ENCODE results near the gene IGSF5. TPM values are rescaled to one million over a fixed set of nuclear protein-coding genes. Genes with fewer than 3 reads are reported as not detected.

Gene IGSF5
- total and polyA plus RNA-seq, 4 donors: 0.03 to 0.08 TPM; not detected in 2

DNA sequence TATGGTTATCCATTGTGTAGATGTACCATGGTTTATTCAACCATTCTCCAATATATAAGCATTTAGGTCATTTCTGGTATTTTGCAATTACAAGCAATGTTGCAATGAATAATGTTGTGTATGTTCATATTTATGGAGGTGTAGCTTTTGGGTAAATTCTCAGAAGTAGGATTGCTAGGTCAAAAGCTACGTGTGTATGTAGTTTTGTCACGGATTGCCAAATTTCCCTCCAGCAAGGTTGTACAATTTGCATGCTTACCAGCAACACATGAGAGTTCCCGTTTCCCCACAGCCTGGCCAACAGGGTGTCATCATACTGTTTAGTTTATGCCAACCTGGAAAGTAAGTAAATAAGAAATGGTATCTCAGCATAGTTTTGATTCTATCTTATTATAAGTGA lies 36.3 kb downstream of the IGSF5 start:
- no peak overlapping the region for H3K4me3 ChIP-seq (ENCODE audit: low read depth in 1 of 3, low read length in 3 of 3)
- TF ChIP-seq RXRA (IDR thresholded peaks at IDR 0.05) (no peak), HNF4G (IDR thresholded peaks at IDR 0.05) (no peak), RAD21 (IDR thresholded peaks at IDR 0.05) (no peak), YY1 (IDR thresholded peaks at IDR 0.05) (no peak)
- TF ChIP-seq, protein P1, sequence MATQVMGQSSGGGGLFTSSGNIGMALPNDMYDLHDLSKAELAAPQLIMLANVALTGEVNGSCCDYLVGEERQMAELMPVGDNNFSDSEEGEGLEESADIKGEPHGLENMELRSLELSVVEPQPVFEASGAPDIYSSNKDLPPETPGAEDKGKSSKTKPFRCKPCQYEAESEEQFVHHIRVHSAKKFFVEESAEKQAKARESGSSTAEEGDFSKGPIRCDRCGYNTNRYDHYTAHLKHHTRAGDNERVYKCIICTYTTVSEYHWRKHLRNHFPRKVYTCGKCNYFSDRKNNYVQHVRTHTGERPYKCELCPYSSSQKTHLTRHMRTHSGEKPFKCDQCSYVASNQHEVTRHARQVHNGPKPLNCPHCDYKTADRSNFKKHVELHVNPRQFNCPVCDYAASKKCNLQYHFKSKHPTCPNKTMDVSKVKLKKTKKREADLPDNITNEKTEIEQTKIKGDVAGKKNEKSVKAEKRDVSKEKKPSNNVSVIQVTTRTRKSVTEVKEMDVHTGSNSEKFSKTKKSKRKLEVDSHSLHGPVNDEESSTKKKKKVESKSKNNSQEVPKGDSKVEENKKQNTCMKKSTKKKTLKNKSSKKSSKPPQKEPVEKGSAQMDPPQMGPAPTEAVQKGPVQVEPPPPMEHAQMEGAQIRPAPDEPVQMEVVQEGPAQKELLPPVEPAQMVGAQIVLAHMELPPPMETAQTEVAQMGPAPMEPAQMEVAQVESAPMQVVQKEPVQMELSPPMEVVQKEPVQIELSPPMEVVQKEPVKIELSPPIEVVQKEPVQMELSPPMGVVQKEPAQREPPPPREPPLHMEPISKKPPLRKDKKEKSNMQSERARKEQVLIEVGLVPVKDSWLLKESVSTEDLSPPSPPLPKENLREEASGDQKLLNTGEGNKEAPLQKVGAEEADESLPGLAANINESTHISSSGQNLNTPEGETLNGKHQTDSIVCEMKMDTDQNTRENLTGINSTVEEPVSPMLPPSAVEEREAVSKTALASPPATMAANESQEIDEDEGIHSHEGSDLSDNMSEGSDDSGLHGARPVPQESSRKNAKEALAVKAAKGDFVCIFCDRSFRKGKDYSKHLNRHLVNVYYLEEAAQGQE (IDR thresholded peaks at IDR 0.05): no peak
- H3K27ac ChIP-seq (ENCODE audit: low read depth in 1 of 2, low read length in 2 of 2): no peak overlapping the region
- DNase-seq (ENCODE audit: low spot score): no peak
- no peaks in the 10 kb centered on the region for H3K4me1 ChIP-seq (ENCODE audit: control insufficient read depth in 4 of 4, insufficient read depth in 4 of 4, low read length in 3 of 4)
- peaks cover 0 to 3% (median 0%) of the 10 kb centered on the region in 4 donors for H3K27me3 ChIP-seq (ENCODE audit: control insufficient read depth in 4 of 4, insufficient read depth in 4 of 4, low read length in 3 of 4)
- H3K9ac ChIP-seq (ENCODE audit: low read depth in 1 of 2, low read length in 2 of 2): no peak overlapping the region
- H3K36me3 ChIP-seq (ENCODE audit: control insufficient read depth in 4 of 4, insufficient read depth in 3 of 4, low read depth in 1 of 4, low read length in 3 of 4): no peaks in the 10 kb centered on the region
- WGBS: 73% methylated on average over 3 of the region's 3 CpGs
- H3K9me3 ChIP-seq (ENCODE audit: control insufficient read depth in 4 of 4, low read length in 3 of 4): no peaks in the 10 kb centered on the region

DNA sequence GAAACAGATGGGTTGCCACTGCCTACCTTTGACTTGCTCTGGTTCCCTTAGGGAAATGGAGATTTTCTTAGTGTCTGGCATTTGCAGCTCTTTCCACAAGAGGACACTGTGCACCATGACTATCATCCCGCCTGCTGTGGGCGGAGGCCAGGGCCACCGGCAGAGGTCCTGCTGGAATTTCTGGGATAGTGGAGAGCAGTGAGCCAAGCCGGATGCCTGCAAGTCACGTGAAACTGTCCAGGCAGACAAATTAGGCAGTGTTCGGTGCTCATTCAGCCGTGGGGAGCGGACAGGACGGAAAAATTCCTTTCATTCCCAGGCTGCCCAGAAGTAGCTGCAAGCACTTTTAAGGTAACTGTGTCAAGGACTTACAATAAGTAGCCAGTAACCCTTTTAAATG lies 43.4 kb downstream of the IGSF5 start:
- H3K9me3 ChIP-seq (ENCODE audit: control insufficient read depth in 4 of 4, low read length in 3 of 4): no peaks in the 10 kb centered on the region
- H3K4me1 ChIP-seq (ENCODE audit: control insufficient read depth in 4 of 4, insufficient read depth in 4 of 4, low read length in 3 of 4): no peaks in the 10 kb centered on the region
- no peaks in the 10 kb centered on the region for H3K36me3 ChIP-seq (ENCODE audit: control insufficient read depth in 4 of 4, insufficient read depth in 3 of 4, low read depth in 1 of 4, low read length in 3 of 4)
- peaks cover 0 to 4% (median 0%) of the 10 kb centered on the region in 4 donors for H3K27me3 ChIP-seq (ENCODE audit: control insufficient read depth in 4 of 4, insufficient read depth in 4 of 4, low read length in 3 of 4)
- H3K9ac ChIP-seq (ENCODE audit: low read depth in 1 of 2, low read length in 2 of 2): no peak overlapping the region
- TF ChIP-seq RAD21 (IDR thresholded peaks at IDR 0.05) (peak; percentile 87 to 91), JUND (IDR thresholded peaks at IDR 0.05) (no peak), HNF4A (conservative IDR thresholded peaks at IDR 0.05) (no peak), FOXA2 (IDR thresholded peaks at IDR 0.05) (no peak), NR2F2 (IDR thresholded peaks at IDR 0.05) (no peak), GABPA (IDR thresholded peaks at IDR 0.05 in 1 of 2, conservative IDR thresholded peaks at IDR 0.05 in 1 of 2) (no peak), SP1 (IDR thresholded peaks at IDR 0.05) (peak; percentile 26), TAF1 (conservative IDR thresholded peaks at IDR 0.05) (no peak), FOXA1 (IDR thresholded peaks at IDR 0.05) (no peak), YY1 (IDR thresholded peaks at IDR 0.05) (no peak), HNF4G (IDR thresholded peaks at IDR 0.05) (no peak), EGR1 (IDR thresholded peaks at IDR 0.05; ENCODE audit: low read depth in 2 of 2) (no peak)
- TF ChIP-seq, protein P2, sequence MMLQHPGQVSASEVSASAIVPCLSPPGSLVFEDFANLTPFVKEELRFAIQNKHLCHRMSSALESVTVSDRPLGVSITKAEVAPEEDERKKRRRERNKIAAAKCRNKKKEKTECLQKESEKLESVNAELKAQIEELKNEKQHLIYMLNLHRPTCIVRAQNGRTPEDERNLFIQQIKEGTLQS (IDR thresholded peaks at IDR 0.05): no peak
- TF ChIP-seq, protein P3, sequence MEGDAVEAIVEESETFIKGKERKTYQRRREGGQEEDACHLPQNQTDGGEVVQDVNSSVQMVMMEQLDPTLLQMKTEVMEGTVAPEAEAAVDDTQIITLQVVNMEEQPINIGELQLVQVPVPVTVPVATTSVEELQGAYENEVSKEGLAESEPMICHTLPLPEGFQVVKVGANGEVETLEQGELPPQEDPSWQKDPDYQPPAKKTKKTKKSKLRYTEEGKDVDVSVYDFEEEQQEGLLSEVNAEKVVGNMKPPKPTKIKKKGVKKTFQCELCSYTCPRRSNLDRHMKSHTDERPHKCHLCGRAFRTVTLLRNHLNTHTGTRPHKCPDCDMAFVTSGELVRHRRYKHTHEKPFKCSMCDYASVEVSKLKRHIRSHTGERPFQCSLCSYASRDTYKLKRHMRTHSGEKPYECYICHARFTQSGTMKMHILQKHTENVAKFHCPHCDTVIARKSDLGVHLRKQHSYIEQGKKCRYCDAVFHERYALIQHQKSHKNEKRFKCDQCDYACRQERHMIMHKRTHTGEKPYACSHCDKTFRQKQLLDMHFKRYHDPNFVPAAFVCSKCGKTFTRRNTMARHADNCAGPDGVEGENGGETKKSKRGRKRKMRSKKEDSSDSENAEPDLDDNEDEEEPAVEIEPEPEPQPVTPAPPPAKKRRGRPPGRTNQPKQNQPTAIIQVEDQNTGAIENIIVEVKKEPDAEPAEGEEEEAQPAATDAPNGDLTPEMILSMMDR (IDR thresholded peaks at IDR 0.05; ENCODE audit: low read depth, low read length, missing input control): peak; percentile 71
- TF ChIP-seq, protein P4, sequence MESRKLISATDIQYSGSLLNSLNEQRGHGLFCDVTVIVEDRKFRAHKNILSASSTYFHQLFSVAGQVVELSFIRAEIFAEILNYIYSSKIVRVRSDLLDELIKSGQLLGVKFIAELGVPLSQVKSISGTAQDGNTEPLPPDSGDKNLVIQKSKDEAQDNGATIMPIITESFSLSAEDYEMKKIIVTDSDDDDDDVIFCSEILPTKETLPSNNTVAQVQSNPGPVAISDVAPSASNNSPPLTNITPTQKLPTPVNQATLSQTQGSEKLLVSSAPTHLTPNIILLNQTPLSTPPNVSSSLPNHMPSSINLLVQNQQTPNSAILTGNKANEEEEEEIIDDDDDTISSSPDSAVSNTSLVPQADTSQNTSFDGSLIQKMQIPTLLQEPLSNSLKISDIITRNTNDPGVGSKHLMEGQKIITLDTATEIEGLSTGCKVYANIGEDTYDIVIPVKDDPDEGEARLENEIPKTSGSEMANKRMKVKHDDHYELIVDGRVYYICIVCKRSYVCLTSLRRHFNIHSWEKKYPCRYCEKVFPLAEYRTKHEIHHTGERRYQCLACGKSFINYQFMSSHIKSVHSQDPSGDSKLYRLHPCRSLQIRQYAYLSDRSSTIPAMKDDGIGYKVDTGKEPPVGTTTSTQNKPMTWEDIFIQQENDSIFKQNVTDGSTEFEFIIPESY (IDR thresholded peaks at IDR 0.05): no peak
- TF ChIP-seq, protein P5, sequence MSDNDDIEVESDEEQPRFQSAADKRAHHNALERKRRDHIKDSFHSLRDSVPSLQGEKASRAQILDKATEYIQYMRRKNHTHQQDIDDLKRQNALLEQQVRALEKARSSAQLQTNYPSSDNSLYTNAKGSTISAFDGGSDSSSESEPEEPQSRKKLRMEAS (IDR thresholded peaks at IDR 0.05): no peak
- TF ChIP-seq, protein P1 (IDR thresholded peaks at IDR 0.05): no peak
- H3K27ac ChIP-seq (ENCODE audit: low read depth in 1 of 2, low read length in 2 of 2): no peak overlapping the region
- H3K4me3 ChIP-seq (ENCODE audit: low read depth in 1 of 3, low read length in 3 of 3): no peak overlapping the region
- DNase-seq (ENCODE audit: low spot score): peak; percentile 42
- WGBS: 21% methylated on average over 9 of the region's 9 CpGs
